WI38 (cell line): ENCODE measurements around the gene PARD3B.

Experiments used
- H3K4me3 ChIP-seq: 2 replicates; pipeline ENCODE4 v1.5.1; 2011; ENCODE audit warnings: low read depth, mild to moderate bottlenecking, control low read depth, low read length
- TF ChIP-seq, protein P1 (sequence below): IDR thresholded peaks from 2 replicates; pipeline ENCODE4 v1.5.1; 2012; ENCODE audit warnings: low read depth, mild to moderate bottlenecking, control low read depth, low read length

PARD3B gene

DNA sequence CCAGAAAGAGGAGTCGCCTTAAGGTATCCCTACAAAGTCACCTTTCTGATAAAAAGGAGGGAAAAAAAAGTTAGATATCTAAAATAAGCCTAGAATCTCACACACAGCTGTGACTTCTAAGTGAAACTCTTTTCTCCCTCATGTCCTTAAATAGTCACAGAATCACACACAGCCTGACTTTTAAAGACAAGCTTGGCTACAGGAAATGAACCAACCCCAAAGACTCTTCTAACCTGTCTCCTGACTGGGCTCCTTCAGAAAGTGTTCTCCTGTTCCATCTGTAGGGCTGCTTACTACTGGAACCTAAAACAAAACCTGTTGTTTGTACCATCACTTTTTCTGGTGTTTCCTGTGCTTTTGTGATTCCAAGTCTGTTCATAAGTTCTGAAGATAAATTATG is 1074.3 kb downstream of the PARD3B start:
- TF ChIP-seq, protein P1, sequence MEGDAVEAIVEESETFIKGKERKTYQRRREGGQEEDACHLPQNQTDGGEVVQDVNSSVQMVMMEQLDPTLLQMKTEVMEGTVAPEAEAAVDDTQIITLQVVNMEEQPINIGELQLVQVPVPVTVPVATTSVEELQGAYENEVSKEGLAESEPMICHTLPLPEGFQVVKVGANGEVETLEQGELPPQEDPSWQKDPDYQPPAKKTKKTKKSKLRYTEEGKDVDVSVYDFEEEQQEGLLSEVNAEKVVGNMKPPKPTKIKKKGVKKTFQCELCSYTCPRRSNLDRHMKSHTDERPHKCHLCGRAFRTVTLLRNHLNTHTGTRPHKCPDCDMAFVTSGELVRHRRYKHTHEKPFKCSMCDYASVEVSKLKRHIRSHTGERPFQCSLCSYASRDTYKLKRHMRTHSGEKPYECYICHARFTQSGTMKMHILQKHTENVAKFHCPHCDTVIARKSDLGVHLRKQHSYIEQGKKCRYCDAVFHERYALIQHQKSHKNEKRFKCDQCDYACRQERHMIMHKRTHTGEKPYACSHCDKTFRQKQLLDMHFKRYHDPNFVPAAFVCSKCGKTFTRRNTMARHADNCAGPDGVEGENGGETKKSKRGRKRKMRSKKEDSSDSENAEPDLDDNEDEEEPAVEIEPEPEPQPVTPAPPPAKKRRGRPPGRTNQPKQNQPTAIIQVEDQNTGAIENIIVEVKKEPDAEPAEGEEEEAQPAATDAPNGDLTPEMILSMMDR = no peak
- no peak overlapping the region for H3K4me3 ChIP-seq

- TF ChIP-seq, protein P1 = no peak
- no peak overlapping the region for H3K4me3 ChIP-seq
Measured at GRCh38 chr2:205627085-205627484, 1081.8 kb downstream of the PARD3B start.

GRCh38 chr2:205628422-205628821 is 1083.1 kb downstream of the PARD3B start:
- H3K4me3 ChIP-seq = no peak overlapping the region
- TF ChIP-seq, protein P1 = no peak

DNA sequence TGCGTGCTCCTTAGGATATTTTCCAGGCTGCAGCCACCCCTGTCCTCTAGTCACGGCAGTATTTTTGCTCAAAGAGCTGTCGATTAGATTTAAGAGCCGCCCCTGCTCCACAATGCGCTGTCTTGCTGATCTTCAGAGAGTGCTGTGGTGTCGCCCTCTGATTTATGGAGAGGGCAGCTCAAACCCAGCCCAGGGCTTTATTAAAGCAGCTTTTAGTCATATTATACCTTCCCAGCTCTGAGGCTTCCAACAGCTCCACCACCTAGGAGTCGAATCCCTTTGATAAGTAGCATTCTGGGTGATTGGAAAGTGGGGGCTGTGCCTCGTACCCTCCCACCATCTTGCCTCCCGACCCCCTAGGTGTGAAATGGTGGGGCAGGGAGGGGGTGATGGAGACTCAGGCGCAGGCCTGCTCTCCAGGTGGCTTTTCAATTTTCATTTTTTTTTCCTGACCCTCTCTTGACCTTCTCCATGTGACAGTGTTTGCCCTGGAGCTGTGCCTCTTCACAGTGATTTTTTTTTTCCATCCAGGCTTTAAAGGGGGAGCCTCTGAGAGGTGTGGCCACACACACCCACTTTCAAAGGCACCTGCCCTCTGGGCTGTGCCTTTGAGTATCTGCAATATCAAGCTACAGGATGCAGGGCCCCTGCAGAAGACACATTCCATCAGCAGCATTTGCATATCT is 1084.0 kb downstream of the PARD3B start:
- no peak overlapping the region for H3K4me3 ChIP-seq
- TF ChIP-seq, protein P1 = no peak

GRCh38 chr2:205633994-205634393 is 1088.7 kb downstream of the PARD3B start:
- TF ChIP-seq, protein P1 = no peak
- H3K4me3 ChIP-seq = no peak overlapping the region

DNA sequence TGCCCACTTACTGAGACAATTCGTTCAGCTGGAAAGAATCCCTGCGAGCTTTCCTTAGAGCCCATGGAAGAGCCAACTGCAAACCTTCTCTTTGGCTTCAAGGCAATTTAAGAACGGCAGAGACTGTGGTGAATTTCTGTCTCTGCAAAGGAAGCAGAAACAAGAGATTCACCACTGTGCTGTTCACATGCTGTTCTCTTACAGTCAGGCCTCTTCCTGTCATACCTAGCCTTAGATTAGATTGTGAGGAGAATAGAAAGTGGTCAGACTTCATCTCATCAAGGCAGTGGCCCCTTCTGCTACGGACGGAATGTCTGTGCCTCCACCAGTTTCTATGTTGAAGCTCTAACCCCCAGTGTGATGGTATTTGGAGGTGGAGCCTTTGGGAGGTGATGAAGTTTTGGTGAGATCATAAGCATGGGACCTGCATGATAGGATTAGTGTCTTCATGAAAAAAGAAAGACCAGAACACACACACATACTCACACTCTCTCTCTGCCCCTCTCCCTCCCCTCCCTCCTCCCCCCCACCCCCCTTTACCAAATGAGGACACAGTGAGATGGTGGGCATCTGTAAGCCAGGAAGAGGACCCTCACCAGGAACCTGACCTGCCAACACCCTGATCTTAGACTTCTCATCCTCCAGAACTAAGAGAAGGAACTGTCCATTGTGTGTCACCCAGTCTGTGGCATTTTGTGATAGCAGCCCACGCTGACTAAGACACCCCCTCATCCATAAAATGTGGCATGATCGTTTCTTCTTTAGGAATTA is 1091.5 kb downstream of the PARD3B start:
- TF ChIP-seq, protein P1 = no peak
- no peak overlapping the region for H3K4me3 ChIP-seq

DNA sequence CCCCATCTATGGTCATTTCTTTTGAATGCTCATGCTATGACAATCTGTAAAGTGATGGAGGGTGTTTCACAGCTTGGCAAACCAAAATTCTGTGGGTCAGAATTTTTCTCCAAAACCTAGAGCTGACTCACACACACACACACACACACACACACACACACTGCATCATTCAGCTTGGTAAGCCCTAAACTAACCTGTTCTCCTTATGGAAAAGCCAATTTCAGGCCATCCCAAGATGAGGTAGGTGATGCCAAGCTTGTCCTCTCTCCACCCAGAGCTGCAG is 1092.0 kb downstream of the PARD3B start:
- TF ChIP-seq, protein P1 = no peak
- no peak overlapping the region for H3K4me3 ChIP-seq
